Thoracic aorta (tissue), 2 donors: ENCODE data around the gene DDIT4L. TPM values are rescaled to one million over a fixed set of nuclear protein-coding genes. Genes with fewer than 3 reads are reported as not detected.

ENCODE experiments used
- ATAC-seq: fragments of 150-250 bp; one replicate; pipeline ENCODE4 v1.8.0; 2017; ENCODE audit warnings: low read depth; ENCODE audit not compliant: insufficient number of reproducible peaks, low FRiP score
- DNase-seq: peaks from one replicate; pipeline ENCODE4 v3.0.0-alpha.2; 2020; ENCODE audit warnings: low spot score
- H3K27ac ChIP-seq, 2 donors: fragments of 200-600 bp; sonication (generic); 1 replicate in 1 of 2; 2 replicates in 1 of 2; pipeline ENCODE4 v1.5.1; 2016; ENCODE audit warnings: mild to moderate bottlenecking in 2 of 2, moderate library complexity in 2 of 2
- H3K27me3 ChIP-seq: fragments of 200-600 bp; sonication (generic); replicated peaks from 2 replicates; pipeline ENCODE4 v1.6.0; 2016; ENCODE audit warnings: mild to moderate bottlenecking; ENCODE audit not compliant: insufficient read depth
- H3K36me3 ChIP-seq: fragments of 200-600 bp; sonication (generic); one replicate; pipeline ENCODE4 v1.5.1; 2016
- H3K4me1 ChIP-seq, 2 donors: fragments of 200-600 bp; sonication (generic); 1 replicate in 1 of 2; 2 replicates in 1 of 2; pipeline versions ENCODE4 v1.5.1 to v1.6.0; 2016; ENCODE audit warnings: low read depth in 2 of 2, mild to moderate bottlenecking in 1 of 2; ENCODE audit not compliant: control insufficient read depth in 1 of 2
- H3K4me3 ChIP-seq: fragments of 200-600 bp; sonication (generic); 2 replicates; pipeline ENCODE4 v1.5.1; 2016; ENCODE audit warnings: mild to moderate bottlenecking
- H3K9me3 ChIP-seq: fragments of 200-600 bp; sonication (generic); 2 replicates; pipeline ENCODE4 v1.5.1; 2016
- CTCF ChIP-seq: fragments of 200-600 bp; sonication (generic); IDR thresholded peaks from one replicate; pipeline ENCODE4 v1.5.1; 2019; ENCODE audit warnings: antibody characterized with exemption
- total RNA-seq, 2 donors: library from RNA; depleted of rRNA; stranded (reverse); fragments of >200 nt; gene quantifications; one replicate each; pipeline versions ENCODE4 v1.1.0 to v1.2.3, GENCODE V29; 2016

Gene DDIT4L
- total RNA-seq, 2 donors from 2014 or later = 1.6 to 1.8 TPM

GRCh38 chr4:100166297-100167039 lies 23.8 kb downstream of the DDIT4L start:
- ATAC-seq (no peak), DNase-seq (no peak)
- H3K4me3 ChIP-seq = no peak overlapping the region

GRCh38 chr4:100165809-100166208 lies 24.5 kb downstream of the DDIT4L start:
- Histone ChIP-seq H3K4me3 (no peak overlapping the region), H3K27ac (no peak overlapping the region), H3K27me3 (no peaks in the 10 kb centered on the region), H3K36me3 (no peaks in the 10 kb centered on the region), H3K9me3 (no peaks in the 10 kb centered on the region), H3K4me1 (peaks cover 4 to 23% of the 10 kb centered on the region in 2 donors)
- ATAC-seq (no peak), DNase-seq (no peak)
- no peak for TF ChIP-seq CTCF

More at GRCh38 chr4:100166297-100167039, 23.8 kb downstream of the DDIT4L start:
- Histone ChIP-seq H3K27ac (no peak overlapping the region), H3K4me1 (peaks cover 4 to 28% of the 10 kb centered on the region in 2 donors), H3K27me3 (no peaks in the 10 kb centered on the region), H3K36me3 (no peaks in the 10 kb centered on the region), H3K9me3 (no peaks in the 10 kb centered on the region)
- TF ChIP-seq CTCF = no peak

GRCh38 chr4:100164808-100165760 lies 25.2 kb downstream of the DDIT4L start:
- H3K27ac ChIP-seq = no peak overlapping the region
- H3K4me3 ChIP-seq = no peak overlapping the region
- no peaks in the 10 kb centered on the region for H3K27me3 ChIP-seq
- H3K9me3 ChIP-seq = no peaks in the 10 kb centered on the region
- TF ChIP-seq CTCF = no peak
- no peaks in the 10 kb centered on the region for H3K36me3 ChIP-seq
- no peak for ATAC-seq
- H3K4me1 ChIP-seq = peaks cover 4 to 23% of the 10 kb centered on the region in 2 donors
- no peak for DNase-seq

GRCh38 chr4:100162027-100162685 lies 28.1 kb downstream of the DDIT4L start:
- Histone ChIP-seq H3K27ac (no peak overlapping the region), H3K4me3 (no peak overlapping the region), H3K36me3 (no peaks in the 10 kb centered on the region), H3K27me3 (no peaks in the 10 kb centered on the region), H3K9me3 (no peaks in the 10 kb centered on the region), H3K4me1 (no peaks in the 10 kb centered on the region)
- DNase-seq (no peak), ATAC-seq (no peak)
- TF ChIP-seq CTCF = no peak
